BJ (cell line): Measurements from ENCODE around the gene CPPED1. TPM values are rescaled to one million over a fixed set of nuclear protein-coding genes. Genes with fewer than 3 reads are reported as not detected.

Source experiments
- CTCF ChIA-PET: fragments of 350-600 bp; formaldehyde crosslinking; extraction: SDS; loops from one replicate; lab custom pipeline; 2021; ENCODE audit warnings: antibody characterized with exemption, inconsistent platforms; lab: Yijun Ruan, JAX
- POLR2A ChIA-PET: fragments of 300-600 bp; sonication (Branson Sonifier 250); formaldehyde crosslinking; extraction: SDS; loops from one replicate; lab custom pipeline; 2021; ENCODE audit warnings: antibody characterized with exemption; lab: Charles Lee
- DNase-seq: peaks from one replicate; pipeline ENCODE4 v3.0.0-alpha.2; 2011; ENCODE audit warnings: low read depth
- H3K27me3 ChIP-seq: 2 replicates; pipeline ENCODE4 v1.6.0; 2011; ENCODE audit warnings: low read length; ENCODE audit not compliant: control insufficient read depth, insufficient read depth
- H3K36me3 ChIP-seq: 2 replicates; pipeline ENCODE4 v1.5.1; 2011; ENCODE audit warnings: low read length; ENCODE audit not compliant: control insufficient read depth, insufficient read depth
- H3K4me3 ChIP-seq: 2 replicates; pipeline ENCODE4 v1.5.1; 2011; ENCODE audit warnings: low read depth, mild to moderate bottlenecking, control low read depth, low read length
- polyA minus RNA-seq: library from RNA; depleted of rRNA, polyadenylated mRNA; stranded (reverse); fragments of >200 nt; gene quantifications from 2 replicates; pipeline ENCODE4 v1.2.3, GENCODE V29; 2011; rRNA and poly(A)+ RNA removed
- polyA plus RNA-seq: library from polyadenylated mRNA; depleted of rRNA; stranded (reverse); fragments of >200 nt; gene quantifications from 2 replicates; pipeline ENCODE4 v1.2.3, GENCODE V29; 2011; rRNA removed
- TF ChIP-seq, protein P1 (sequence below): IDR thresholded peaks from 2 replicates; pipeline ENCODE4 v1.5.1; 2011; ENCODE audit warnings: low read depth, mild to moderate bottlenecking, control low read depth, inconsistent platforms, low read length, moderate library complexity; ENCODE audit not compliant: insufficient read depth

The CPPED1 gene, protein sequence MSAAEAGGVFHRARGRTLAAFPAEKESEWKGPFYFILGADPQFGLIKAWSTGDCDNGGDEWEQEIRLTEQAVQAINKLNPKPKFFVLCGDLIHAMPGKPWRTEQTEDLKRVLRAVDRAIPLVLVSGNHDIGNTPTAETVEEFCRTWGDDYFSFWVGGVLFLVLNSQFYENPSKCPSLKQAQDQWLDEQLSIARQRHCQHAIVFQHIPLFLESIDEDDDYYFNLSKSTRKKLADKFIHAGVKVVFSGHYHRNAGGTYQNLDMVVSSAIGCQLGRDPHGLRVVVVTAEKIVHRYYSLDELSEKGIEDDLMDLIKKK
- 24.1 and 33.6 TPM in 2 replicates for polyA plus RNA-seq
- polyA minus RNA-seq = 24.4 and 30.3 TPM in 2 replicates

- Histone ChIP-seq H3K36me3 (no peaks in the 10 kb centered on the region), H3K4me3 (peak within 1 kb of the TSS; percentile 51), H3K27me3 (no peaks in the 10 kb centered on the region)
- peak; percentile 34 for DNase-seq
- TF ChIP-seq, protein P1, sequence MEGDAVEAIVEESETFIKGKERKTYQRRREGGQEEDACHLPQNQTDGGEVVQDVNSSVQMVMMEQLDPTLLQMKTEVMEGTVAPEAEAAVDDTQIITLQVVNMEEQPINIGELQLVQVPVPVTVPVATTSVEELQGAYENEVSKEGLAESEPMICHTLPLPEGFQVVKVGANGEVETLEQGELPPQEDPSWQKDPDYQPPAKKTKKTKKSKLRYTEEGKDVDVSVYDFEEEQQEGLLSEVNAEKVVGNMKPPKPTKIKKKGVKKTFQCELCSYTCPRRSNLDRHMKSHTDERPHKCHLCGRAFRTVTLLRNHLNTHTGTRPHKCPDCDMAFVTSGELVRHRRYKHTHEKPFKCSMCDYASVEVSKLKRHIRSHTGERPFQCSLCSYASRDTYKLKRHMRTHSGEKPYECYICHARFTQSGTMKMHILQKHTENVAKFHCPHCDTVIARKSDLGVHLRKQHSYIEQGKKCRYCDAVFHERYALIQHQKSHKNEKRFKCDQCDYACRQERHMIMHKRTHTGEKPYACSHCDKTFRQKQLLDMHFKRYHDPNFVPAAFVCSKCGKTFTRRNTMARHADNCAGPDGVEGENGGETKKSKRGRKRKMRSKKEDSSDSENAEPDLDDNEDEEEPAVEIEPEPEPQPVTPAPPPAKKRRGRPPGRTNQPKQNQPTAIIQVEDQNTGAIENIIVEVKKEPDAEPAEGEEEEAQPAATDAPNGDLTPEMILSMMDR = no peak
- POLR2A ChIA-PET = no interaction called here
- CTCF ChIA-PET = interaction anchor here (1.0 kb wide), 1 partner anchor 708 kb away, joined by 3 read pairs; no protein-coding TSS in a partner anchor
These were observed at the start of gene CPPED1 for GRCh38 chr16:12803203-12804093. Gene CPPED1, minus strand, starts transcription at chr16:12803887. Its CDS starts 111 bp downstream, at chr16:12803776.

- H3K4me3 ChIP-seq = no peak overlapping the region
- TF ChIP-seq, protein P1 = no peak
- no peak for DNase-seq
- ChIA-PET CTCF (no interaction called here), POLR2A (no interaction called here)
- no peaks in the 10 kb centered on the region for H3K27me3 ChIP-seq
- H3K36me3 ChIP-seq = no peaks in the 10 kb centered on the region
These were observed 46.5 kb upstream of the CPPED1 start for GRCh38 chr16:12850186-12850585.

- Histone ChIP-seq H3K27me3 (no peaks in the 10 kb centered on the region), H3K36me3 (no peaks in the 10 kb centered on the region), H3K4me3 (no peak overlapping the region)
- POLR2A ChIA-PET = no interaction called here
- CTCF ChIA-PET = interaction anchor here (0.8 kb wide), 1 partner anchor 10 kb away, joined by 3 read pairs; no protein-coding TSS in a partner anchor
- no peak for DNase-seq
- TF ChIP-seq, protein P1 = no peak
These were observed 42.9 kb upstream of the CPPED1 start for GRCh38 chr16:12846592-12846991.

DNA sequence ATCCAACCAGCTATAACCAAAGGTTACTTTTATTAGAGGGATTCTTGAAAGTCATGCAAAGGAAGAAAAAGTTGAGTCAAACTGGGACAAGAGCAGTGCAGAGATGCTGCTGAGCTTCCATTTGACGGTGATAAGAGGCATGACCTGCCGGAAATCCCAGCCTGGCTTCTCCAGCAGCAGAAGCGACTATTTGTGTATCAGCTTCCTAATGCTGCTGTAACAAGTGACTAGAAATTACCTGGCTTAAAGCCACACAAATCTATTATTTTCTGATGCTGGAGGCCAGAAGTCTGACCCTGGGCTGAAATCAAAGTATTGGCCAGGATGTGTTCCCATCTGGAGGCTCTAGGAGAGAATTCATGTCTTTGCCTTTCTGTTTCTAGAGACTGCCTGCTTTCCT, 41.6 kb upstream of the CPPED1 start:
- no peaks in the 10 kb centered on the region for H3K36me3 ChIP-seq
- DNase-seq = no peak
- ChIA-PET POLR2A (no interaction called here), CTCF (no interaction called here)
- H3K27me3 ChIP-seq = no peaks in the 10 kb centered on the region
- TF ChIP-seq, protein P1 = no peak
- H3K4me3 ChIP-seq = no peak overlapping the region

DNA sequence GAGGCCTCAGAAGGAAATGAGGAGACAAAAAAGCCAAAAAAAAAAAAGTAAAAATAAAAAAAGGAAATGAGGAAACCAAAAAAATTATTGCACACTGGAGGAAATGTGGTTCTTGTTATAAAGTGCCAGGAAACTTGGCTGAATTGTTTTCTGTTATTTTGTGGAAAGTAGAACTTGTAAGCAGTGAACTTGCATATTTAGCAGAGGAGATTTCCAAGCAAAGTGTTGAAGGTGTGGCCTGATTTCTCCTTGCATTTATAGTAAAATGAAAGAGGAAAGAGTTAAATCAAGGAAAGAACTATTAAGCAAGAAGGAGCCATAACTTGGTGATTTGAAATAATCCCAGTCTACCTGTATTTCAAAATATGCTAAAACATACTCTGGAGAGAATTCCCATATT, 34.1 kb upstream of the CPPED1 start:
- Histone ChIP-seq H3K36me3 (no peaks in the 10 kb centered on the region), H3K27me3 (no peaks in the 10 kb centered on the region), H3K4me3 (no peak overlapping the region)
- POLR2A ChIA-PET = no interaction called here
- TF ChIP-seq, protein P1 = no peak
- CTCF ChIA-PET = no interaction called here
- DNase-seq = no peak
